ENCODE measurements around the gene KATNB1. TPM values are rescaled to one million over a fixed set of nuclear protein-coding genes. Genes with fewer than 3 reads are reported as not detected.

Gene KATNB1
- total and polyA plus RNA-seq, 8 donors = 7.8 to 17.0 (median 11.4) TPM

DNA sequence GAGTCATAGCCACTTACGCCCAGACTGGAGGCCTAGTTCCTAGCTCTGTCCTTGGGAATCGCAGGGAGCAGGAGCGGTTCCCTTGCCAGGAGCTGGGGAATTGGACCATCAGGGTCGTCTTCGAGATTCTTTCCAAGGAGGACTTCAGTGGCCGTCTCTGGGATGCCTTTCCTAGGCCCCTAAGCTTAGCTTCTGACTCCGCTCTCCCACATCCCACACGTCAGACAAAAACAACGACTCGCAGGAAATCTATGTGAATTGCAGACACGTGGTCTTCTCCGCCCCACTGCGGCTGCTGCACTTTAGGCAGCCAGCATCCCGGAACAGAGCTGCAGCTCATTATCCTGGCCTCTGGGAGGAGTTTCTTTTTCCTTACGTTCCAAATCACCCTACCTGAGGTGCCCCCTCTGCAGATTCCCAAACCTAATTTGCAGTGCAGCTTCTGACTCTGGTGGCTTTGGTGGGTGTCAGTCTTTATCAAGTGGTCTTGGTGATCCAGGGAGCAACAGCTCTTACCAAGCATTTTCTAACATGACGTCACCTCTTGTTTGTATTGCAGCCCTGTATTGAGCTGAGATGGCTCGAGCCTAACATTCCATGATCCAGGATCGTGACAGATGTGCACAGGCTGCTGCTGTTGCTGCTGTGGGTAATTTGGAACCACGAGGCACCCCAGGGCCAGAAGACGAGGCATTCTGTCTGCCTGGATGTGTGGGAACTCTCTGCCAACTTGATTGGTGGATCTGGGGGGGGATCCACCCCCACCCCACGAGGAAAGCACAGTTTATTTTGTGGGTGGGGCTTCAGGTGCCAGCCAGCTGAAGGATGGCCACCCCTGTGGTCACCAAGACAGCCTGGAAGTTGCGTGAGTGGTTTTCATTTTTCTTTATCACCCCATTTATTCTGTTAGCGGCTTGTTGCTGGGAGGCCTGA is 1.1 kb downstream of the KATNB1 start:
- intact Hi-C loops (cut with DNase I) = no loop called here
- DNase-seq = peak in 5 of 6 donors; percentile 29 to 57 (median 35)
- TF ChIP-seq, protein P1, sequence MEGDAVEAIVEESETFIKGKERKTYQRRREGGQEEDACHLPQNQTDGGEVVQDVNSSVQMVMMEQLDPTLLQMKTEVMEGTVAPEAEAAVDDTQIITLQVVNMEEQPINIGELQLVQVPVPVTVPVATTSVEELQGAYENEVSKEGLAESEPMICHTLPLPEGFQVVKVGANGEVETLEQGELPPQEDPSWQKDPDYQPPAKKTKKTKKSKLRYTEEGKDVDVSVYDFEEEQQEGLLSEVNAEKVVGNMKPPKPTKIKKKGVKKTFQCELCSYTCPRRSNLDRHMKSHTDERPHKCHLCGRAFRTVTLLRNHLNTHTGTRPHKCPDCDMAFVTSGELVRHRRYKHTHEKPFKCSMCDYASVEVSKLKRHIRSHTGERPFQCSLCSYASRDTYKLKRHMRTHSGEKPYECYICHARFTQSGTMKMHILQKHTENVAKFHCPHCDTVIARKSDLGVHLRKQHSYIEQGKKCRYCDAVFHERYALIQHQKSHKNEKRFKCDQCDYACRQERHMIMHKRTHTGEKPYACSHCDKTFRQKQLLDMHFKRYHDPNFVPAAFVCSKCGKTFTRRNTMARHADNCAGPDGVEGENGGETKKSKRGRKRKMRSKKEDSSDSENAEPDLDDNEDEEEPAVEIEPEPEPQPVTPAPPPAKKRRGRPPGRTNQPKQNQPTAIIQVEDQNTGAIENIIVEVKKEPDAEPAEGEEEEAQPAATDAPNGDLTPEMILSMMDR (IDR thresholded peaks at IDR 0.05) = no peak
- H3K9me3 ChIP-seq = no peaks in the 10 kb centered on the region
- H3K36me3 ChIP-seq = no peaks in the 10 kb centered on the region
- peak in 3 of 4 donors; percentile 3 to 32 (median 8) for ATAC-seq
- no peaks in the 10 kb centered on the region for H3K27me3 ChIP-seq
- WGBS, 2 donors = 14 to 15% methylated on average over 23 of the region's 23 CpGs
- H3K27ac ChIP-seq = peak overlapping the region; percentile 36 to 72 (median 59)
- no peak for FAIRE-seq
- peaks cover 0 to 14% (median 2%) of the 10 kb centered on the region in 3 donors for H3K4me1 ChIP-seq
- H3K4me3 ChIP-seq = peak overlapping the region in 3 of 4 donors; percentile 53 to 98 (median 81)

DNA sequence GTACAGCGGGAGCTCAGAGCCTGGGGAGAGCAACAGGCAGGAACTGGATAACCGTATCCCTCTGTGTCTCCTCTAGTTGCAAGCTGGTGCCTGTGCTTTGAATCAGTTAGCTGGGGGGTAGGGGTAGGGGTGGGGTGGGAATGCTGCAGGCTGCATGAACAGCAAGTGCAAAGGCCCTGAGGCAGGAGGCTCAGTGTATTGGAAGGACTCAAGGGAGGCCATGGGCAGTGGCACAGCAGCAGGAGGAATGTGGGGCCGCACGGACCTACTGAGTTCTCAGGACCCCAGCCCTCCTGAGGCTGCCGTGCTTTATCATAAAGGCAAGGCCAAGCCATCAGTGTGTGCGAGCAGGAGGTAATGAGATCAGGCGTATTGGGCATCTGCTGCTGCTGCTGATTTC is 3.3 kb downstream of the KATNB1 start:
- no peaks in the 10 kb centered on the region for H3K27me3 ChIP-seq
- FAIRE-seq = no peak
- peaks cover 0 to 14% (median 2%) of the 10 kb centered on the region in 3 donors for H3K4me1 ChIP-seq
- H3K27ac ChIP-seq = no peak overlapping the region
- intact Hi-C loops (cut with DNase I) = no loop called here
- 92 to 95% methylated on average over 7 of the region's 7 CpGs for WGBS, 2 donors
- H3K4me3 ChIP-seq = no peak overlapping the region
- no peaks in the 10 kb centered on the region for H3K9me3 ChIP-seq
- H3K36me3 ChIP-seq = peaks cover 0 to 3% (median 0%) of the 10 kb centered on the region in 3 donors
- TF ChIP-seq, protein P1 (IDR thresholded peaks at IDR 0.05) = no peak
- ATAC-seq = no peak
- no peak for DNase-seq

DNA sequence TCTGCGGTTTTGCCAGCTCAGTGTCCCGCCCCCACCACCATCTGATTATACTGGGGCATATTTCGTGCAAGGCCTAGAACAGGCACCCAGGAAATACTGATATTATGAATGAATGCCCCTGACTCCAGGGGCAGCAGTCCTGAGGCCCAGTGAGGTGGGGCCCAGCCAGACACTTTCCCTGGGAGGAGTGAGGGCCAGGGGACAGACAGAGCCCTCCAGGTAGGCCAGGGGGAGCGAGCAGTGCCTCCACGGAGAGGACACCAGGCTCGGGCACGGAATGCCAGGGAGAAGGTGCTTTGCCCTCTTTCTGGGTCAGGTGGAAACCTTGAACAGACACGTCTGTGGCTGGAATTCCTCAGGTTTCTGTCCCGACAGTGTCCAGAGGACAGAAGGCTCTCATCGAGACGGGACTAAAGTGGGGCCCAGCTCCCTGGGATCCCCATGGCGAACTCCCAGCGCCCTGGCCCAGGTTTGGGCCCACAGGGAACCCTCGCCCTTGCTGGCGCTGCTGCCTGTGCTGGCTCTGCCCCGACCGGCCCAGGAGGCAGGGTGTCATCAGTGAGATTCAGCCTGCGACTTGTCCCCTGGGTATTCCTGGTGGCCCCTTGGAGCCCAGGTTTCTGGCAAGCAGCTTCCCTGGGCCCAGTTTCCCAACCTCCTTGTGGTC is 4.3 kb downstream of the KATNB1 start:
- Histone ChIP-seq H3K4me1 (peaks cover 0 to 11% (median 0%) of the 10 kb centered on the region in 3 donors), H3K27ac (no peak overlapping the region), H3K36me3 (peaks cover 0 to 3% (median 0%) of the 10 kb centered on the region in 3 donors), H3K9me3 (no peaks in the 10 kb centered on the region), H3K4me3 (no peak overlapping the region), H3K27me3 (no peaks in the 10 kb centered on the region)
- no peak for FAIRE-seq
- DNase-seq = peak in 2 of 6 donors; percentile 52 to 59
- 92 to 94% methylated on average over 18 of the region's 18 CpGs for WGBS, 2 donors
- intact Hi-C loops (cut with DNase I) = no loop called here
- ATAC-seq = no peak
- TF ChIP-seq, protein P1 (IDR thresholded peaks at IDR 0.05) = no peak

DNA sequence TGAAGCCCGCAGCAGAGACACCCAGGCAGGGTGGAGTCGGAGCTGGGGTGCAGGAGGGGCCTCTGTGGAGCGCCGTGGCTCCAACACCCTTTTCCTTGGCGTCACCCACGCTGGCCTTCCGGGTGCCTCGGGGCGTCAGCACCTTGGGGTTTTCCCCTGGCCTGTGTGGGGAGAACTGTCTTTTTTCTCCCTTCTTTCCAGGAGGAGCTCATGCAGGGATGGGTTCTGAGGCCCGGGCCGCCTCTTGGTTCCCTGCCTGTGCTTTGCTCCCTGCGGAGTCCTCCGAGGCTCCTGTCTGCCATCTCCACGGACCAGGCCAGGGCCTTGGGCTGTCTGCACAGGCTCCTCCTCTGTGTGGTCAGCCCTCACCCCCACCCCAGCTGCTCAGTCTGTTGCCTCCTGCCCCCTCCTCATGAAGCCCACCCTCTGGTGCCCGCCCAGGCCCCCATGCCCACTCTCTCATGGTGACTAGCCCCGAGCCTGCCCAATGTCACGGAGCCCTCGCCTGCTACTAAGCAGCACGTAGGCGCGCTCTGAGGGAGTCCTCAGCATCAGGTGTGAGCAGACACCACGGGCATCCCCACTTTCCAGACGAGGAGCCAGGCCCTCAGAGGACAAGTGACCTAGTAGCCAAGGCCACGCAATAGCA is 5.0 kb downstream of the KATNB1 start:
- peaks cover 0 to 3% (median 0%) of the 10 kb centered on the region in 3 donors for H3K36me3 ChIP-seq
- peaks cover 0 to 11% (median 0%) of the 10 kb centered on the region in 3 donors for H3K4me1 ChIP-seq
- intact Hi-C loops (cut with DNase I) = no loop called here
- no peak for ATAC-seq
- TF ChIP-seq, protein P1 (IDR thresholded peaks at IDR 0.05) = no peak
- H3K27ac ChIP-seq = no peak overlapping the region
- H3K4me3 ChIP-seq = no peak overlapping the region
- FAIRE-seq = no peak
- 89 to 95% methylated on average over 24 of the region's 24 CpGs for WGBS, 2 donors
- DNase-seq = peak in 2 of 6 donors; percentile 23 to 69
- no peaks in the 10 kb centered on the region for H3K9me3 ChIP-seq
- H3K27me3 ChIP-seq = no peaks in the 10 kb centered on the region
